AG09319 (cell line): ENCODE data around the gene CDH4.

Experiments
- DNase-seq: peaks from one replicate; pipeline ENCODE4 v3.0.0-alpha.2; 2010; ENCODE audit warnings: low read depth; ENCODE audit errors: extremely low read depth
- TF ChIP-seq, protein P1 (sequence below): IDR thresholded peaks from 2 replicates; pipeline ENCODE4 v1.5.1; 2011; ENCODE audit warnings: low read depth, mild to moderate bottlenecking, inconsistent platforms, low read length, moderate library complexity

The CDH4 gene

DNA sequence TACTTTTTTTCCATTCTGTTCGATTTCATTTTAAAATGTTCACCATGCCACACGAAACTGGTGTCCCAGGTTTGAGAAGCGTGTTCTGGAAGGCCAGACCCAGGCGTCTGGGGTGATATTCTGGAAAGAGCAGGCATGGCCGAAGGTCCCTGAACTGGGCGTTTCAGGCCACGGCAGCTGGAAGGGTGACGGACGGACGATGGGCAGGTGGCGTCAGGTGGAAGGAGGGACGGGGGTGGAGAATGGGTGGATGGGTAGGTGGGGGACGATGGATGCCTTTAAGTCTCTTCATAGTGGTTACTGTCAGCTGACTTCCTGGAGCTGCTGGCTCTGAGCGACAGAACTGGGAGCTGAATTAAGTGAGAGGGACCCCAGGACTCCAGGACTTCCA, 44.6 kb downstream of the CDH4 start:
- TF ChIP-seq, protein P1, sequence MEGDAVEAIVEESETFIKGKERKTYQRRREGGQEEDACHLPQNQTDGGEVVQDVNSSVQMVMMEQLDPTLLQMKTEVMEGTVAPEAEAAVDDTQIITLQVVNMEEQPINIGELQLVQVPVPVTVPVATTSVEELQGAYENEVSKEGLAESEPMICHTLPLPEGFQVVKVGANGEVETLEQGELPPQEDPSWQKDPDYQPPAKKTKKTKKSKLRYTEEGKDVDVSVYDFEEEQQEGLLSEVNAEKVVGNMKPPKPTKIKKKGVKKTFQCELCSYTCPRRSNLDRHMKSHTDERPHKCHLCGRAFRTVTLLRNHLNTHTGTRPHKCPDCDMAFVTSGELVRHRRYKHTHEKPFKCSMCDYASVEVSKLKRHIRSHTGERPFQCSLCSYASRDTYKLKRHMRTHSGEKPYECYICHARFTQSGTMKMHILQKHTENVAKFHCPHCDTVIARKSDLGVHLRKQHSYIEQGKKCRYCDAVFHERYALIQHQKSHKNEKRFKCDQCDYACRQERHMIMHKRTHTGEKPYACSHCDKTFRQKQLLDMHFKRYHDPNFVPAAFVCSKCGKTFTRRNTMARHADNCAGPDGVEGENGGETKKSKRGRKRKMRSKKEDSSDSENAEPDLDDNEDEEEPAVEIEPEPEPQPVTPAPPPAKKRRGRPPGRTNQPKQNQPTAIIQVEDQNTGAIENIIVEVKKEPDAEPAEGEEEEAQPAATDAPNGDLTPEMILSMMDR, result no peak
- DNase-seq, result no peak

DNA sequence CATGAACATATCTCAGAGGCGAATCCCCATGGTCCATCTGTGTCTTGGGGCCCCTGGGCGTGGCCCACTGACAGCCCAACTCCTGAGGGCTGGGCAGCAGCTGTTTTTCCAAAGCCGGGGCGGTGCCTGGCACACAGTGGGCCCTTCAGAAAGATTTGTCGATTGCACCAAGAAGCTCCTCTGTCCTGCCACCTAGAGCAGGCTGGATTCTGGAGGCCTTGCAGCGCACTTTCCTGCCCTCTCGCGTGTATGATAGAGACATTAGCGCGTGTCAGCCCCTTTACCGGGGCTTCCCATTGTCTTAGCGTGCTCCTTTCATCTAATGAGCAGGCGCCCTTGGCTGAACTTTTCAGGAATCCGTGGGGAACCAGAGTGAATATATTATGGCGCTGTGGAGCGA, 45.4 kb downstream of the CDH4 start:
- TF ChIP-seq, protein P1, result no peak

DNA sequence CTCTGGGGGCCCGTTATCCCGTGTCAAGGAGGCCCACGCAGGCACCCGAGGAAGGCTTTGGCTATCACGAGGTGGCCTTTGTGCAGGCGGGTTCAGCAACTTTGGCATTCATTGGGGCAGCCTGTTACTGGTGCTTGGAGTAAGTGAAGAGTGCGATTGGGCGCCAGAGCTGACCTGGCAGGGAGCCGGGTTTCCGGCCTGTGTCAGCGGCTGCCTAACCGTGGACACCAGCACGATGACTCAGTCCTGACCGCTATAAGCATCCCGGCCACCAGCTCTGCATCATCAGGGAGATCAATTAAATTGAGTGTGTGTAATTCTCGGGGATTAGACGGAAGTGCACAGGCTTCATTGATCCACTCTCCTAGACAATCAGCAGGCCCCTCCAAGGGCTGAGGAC, 45.9 kb downstream of the CDH4 start:
- DNase-seq, result no peak
- TF ChIP-seq, protein P1, result no peak

More for the DNA sequence above, 45.4 kb downstream of the CDH4 start:
- no peak for DNase-seq

DNA sequence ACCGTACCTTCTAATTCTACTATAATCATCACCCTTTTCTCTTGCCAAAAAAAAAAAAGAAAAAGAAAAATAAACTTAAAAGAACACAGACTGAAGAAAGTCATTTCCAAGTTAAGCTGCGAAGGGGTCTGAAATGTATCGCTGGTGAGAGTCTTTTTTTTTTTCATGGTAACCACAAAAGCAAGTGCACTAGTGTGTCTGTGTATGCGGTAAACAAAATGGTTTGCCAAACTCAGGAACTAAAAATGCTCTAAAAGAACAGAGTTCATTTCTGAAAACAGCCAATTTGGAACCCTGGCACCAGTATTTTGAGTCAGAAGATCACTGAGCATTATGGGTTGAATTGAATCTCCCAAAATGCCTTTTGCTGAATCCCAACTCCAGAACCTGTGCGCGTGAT, 46.6 kb downstream of the CDH4 start:
- no peak for DNase-seq
- TF ChIP-seq, protein P1, result no peak

DNA sequence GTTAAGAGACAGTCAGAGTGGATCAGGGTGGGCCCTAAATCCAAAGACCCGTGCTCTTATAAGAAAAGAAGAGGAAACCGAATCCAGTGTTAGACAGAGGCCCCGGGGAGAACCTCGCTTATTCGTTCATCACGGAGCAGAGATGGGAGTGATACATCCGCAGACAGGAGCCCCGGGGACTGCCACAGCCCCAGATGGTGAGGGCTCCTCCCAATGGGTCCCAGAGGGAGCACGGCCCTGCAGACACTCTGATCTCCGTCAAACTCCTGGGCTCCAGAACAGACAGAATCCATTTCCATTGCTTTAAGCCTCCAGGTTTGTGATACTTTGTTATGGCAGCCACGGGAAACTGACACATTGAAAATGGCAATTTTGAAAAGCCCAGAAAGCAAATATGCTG, 47.0 kb downstream of the CDH4 start:
- DNase-seq, result no peak
- TF ChIP-seq, protein P1, result no peak

DNA sequence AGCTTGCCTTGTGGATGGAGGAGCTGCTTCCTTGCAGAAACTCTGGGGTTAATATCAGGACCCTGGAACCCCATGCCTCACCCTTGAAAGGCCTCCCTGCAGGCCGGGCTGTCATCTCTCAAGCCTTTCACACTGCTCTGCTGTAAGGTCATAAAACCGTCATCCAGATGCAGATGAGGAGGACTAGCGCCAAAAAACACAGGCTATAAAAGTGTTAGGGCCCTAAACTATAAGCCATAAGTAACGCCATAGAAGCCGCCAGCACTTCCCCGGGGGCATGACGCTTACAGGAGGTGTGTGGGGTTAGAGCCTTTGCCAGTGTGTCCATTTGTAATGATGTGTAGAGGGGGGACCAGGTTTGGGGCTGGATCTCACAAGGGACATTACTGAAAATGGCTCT, 47.6 kb downstream of the CDH4 start:
- DNase-seq, result no peak
- TF ChIP-seq, protein P1, result no peak

DNA sequence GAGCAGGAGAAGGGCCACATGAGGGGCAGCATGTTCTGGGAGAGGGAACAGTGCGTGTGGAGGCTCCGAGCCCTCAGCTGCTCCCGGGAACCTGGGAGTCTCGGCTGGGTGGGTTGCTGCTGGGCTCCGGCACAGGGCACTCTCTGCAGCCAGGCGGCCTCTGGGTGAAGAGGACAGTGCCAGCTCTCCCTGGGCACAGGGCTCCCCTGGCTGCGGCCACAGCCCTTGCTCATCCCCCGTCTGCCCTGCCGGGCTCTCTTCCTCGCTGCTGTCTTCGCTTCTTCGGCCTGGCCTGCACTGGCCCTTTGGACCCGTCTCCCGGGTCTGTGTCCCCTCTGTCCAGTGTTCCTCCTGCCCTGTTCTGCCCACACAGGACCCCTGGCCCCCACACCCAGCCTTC, 48.2 kb downstream of the CDH4 start:
- DNase-seq, result no peak
- TF ChIP-seq, protein P1, result no peak
